HepG2 (cell line): ENCODE measurements around the gene CCDC97. TPM values are rescaled to one million over a fixed set of nuclear protein-coding genes. Genes with fewer than 3 reads are reported as not detected.

ENCODE experiments used
- ARID5B ChIP-seq: IDR thresholded peaks from 2 replicates; pipeline ENCODE4 v1.4.0; 2020; ENCODE audit warnings: mild to moderate bottlenecking, missing genetic modification reagents
- ATF1 ChIP-seq: IDR thresholded peaks from 2 replicates; pipeline ENCODE4 v1.6.1; 2016; ENCODE audit warnings: mild to moderate bottlenecking, control low read depth
- BCL6 ChIP-seq: IDR thresholded peaks from 2 replicates; pipeline ENCODE4 v1.6.1; 2016; ENCODE audit warnings: missing genetic modification reagents, missing compliant biosample characterization
- CEBPG ChIP-seq: IDR thresholded peaks from 2 replicates; pipeline ENCODE4 v1.6.1; 2016
- DNMT3B ChIP-seq: conservative IDR thresholded peaks from 2 replicates; pipeline ENCODE4 v1.6.1; 2016; ENCODE audit warnings: missing biosample characterization, control low read depth
- FLYWCH1 ChIP-seq: sonication (generic); formaldehyde crosslinking; IDR thresholded peaks from 2 replicates; pipeline ENCODE4 v1.8.1; 2023; ENCODE audit warnings: mild to moderate bottlenecking, missing genetic modification reagents
- HMG20B ChIP-seq: conservative IDR thresholded peaks from 2 replicates; pipeline ENCODE4 v1.6.1; 2016; ENCODE audit warnings: missing genetic modification reagents, missing compliant biosample characterization
- HNRNPH1 ChIP-seq: fragments of 200-400 bp; formaldehyde crosslinking; optimal IDR thresholded peaks from 2 replicates; pipeline ENCODE3; 2017; ENCODE audit warnings: mild to moderate bottlenecking, low read depth, low read length
- MZF1 ChIP-seq: sonication (generic); formaldehyde crosslinking; IDR thresholded peaks from 2 replicates; pipeline ENCODE4 v1.8.1; 2023; ENCODE audit warnings: mild to moderate bottlenecking, missing genetic modification reagents, borderline replicate concordance
- PHF20 ChIP-seq: sonication (generic); formaldehyde crosslinking; IDR thresholded peaks from 2 replicates; pipeline ENCODE4 v1.5.0; 2020; ENCODE audit warnings: mild to moderate bottlenecking, missing genetic modification reagents
- SIX1 ChIP-seq: sonication (generic); formaldehyde crosslinking; IDR thresholded peaks from 2 replicates; pipeline ENCODE4 v1.4.0; 2020; ENCODE audit warnings: missing genetic modification reagents, borderline replicate concordance
- TCF12 ChIP-seq, 2 experiments: fragments of 450-650 bp in 1 of 2; sonication (generic) in 1 of 2; formaldehyde crosslinking in 1 of 2; IDR thresholded peaks; 2 replicates each; pipeline versions ENCODE4 v1.6.1 to v1.8.0; 2017 to 2022; ENCODE audit warnings: antibody characterized with exemption in 1 of 2, mild to moderate bottlenecking in 1 of 2, missing genetic modification reagents in 1 of 2, moderate library complexity in 1 of 2
- ZBTB21 ChIP-seq: sonication (generic); formaldehyde crosslinking; IDR thresholded peaks from 2 replicates; pipeline ENCODE4 v1.4.0; 2020; ENCODE audit warnings: missing genetic modification reagents
- ZBTB39 ChIP-seq: sonication (generic); formaldehyde crosslinking; IDR thresholded peaks from 2 replicates; pipeline ENCODE4 v1.5.0; 2020; ENCODE audit warnings: missing genetic modification reagents
- ZIK1 ChIP-seq: sonication (generic); formaldehyde crosslinking; IDR thresholded peaks from 2 replicates; pipeline ENCODE4 v1.5.0; 2020; ENCODE audit warnings: mild to moderate bottlenecking, low read depth, missing genetic modification reagents, borderline replicate concordance
- ZNF180 ChIP-seq: sonication (generic); formaldehyde crosslinking; IDR thresholded peaks from 2 replicates; pipeline ENCODE4 v1.4.0; 2020; ENCODE audit warnings: low read depth, missing genetic modification reagents, borderline replicate concordance
- ZNF329 ChIP-seq: sonication (generic); formaldehyde crosslinking; IDR thresholded peaks from 2 replicates; pipeline ENCODE4 v1.9.0; 2021; ENCODE audit warnings: low read depth, mild to moderate bottlenecking, missing genetic modification reagents
- ZNF362 ChIP-seq: sonication (generic); formaldehyde crosslinking; IDR thresholded peaks from 2 replicates; pipeline ENCODE4 v1.4.0; 2020; ENCODE audit warnings: missing genetic modification reagents, mild to moderate bottlenecking, borderline replicate concordance
- ZNF775 ChIP-seq: sonication (generic); formaldehyde crosslinking; IDR thresholded peaks from 2 replicates; pipeline ENCODE4 v1.4.0; 2020; ENCODE audit warnings: missing genetic modification reagents, mild to moderate bottlenecking, moderate library complexity, borderline replicate concordance
- polyA plus RNA-seq, 8 experiments: library from polyadenylated mRNA; depleted of rRNA in 3 of 8; stranded (reverse) in 7 of 8; unstranded in 1 of 8; fragments of >200 nt; fragmentation: Illumina TruSeq in 4 of 8; extraction: Trizol in 4 of 8; gene quantifications; 2 replicates each; pipeline versions ENCODE4 v1.2.1 to v1.2.3, GENCODE V29; 2011 to 2016; ENCODE audit warnings: low read depth in 4 of 8, missing spikeins in 1 of 8, mixed read lengths in 1 of 8; ENCODE audit not compliant: insufficient read depth in 1 of 8
- total RNA-seq, 5 experiments: library from RNA; depleted of rRNA; stranded (reverse); fragments of >200 nt; fragmentation: Illumina TruSeq; extraction: Trizol; gene quantifications; 2 replicates each; pipeline ENCODE4 v1.2.3, GENCODE V29; 2016; ENCODE audit warnings: low read depth in 1 of 5
- TF ChIP-seq, protein P1 (sequence below): IDR thresholded peaks from 2 replicates; pipeline ENCODE4 v1.6.1; 2016

CCDC97 gene
- total and polyA plus RNA-seq, 2 of the 13 experiments (the other 11 are each of a cell fraction or from before 2014, with no cell fraction given) = 6.2 to 7.3 TPM

- TF ChIP-seq ZNF362 (CRISPR knock-in tag) = no peak
- TF ChIP-seq ZNF329 (CRISPR knock-in tag) = no peak
- TF ChIP-seq HNRNPH1 = no peak
- no peak for TF ChIP-seq ZBTB39 (CRISPR knock-in tag)
- no peak for TF ChIP-seq HMG20B (CRISPR knock-in tag)
- no peak; the same call in 1 of the 2 replicates for TF ChIP-seq ARID5B (CRISPR knock-in tag)
- TF ChIP-seq CEBPG (CRISPR knock-in tag) = no peak
- TF ChIP-seq ZBTB21 = no peak
- TF ChIP-seq ZNF180 (CRISPR knock-in tag) = no peak
- no peak for TF ChIP-seq ATF1
- no peak for TF ChIP-seq ZNF775 (CRISPR knock-in tag)
- TF ChIP-seq, protein P1, sequence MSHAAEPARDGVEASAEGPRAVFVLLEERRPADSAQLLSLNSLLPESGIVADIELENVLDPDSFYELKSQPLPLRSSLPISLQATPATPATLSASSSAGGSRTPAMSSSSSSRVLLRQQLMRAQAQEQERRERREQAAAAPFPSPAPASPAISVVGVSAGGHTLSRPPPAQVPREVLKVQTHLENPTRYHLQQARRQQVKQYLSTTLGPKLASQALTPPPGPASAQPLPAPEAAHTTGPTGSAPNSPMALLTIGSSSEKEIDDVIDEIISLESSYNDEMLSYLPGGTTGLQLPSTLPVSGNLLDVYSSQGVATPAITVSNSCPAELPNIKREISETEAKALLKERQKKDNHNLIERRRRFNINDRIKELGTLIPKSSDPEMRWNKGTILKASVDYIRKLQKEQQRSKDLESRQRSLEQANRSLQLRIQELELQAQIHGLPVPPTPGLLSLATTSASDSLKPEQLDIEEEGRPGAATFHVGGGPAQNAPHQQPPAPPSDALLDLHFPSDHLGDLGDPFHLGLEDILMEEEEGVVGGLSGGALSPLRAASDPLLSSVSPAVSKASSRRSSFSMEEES (CRISPR knock-in tag) = no peak; the same call in 1 of the 2 replicates
- peak; percentile 31; the same call in 1 of the 2 replicates for TF ChIP-seq PHF20 (CRISPR knock-in tag)
- no peak for TF ChIP-seq TCF12 (IDR thresholded peaks at IDR 0.05)
- TF ChIP-seq TCF12 (CRISPR knock-in tag; IDR thresholded peaks at IDR 0.05) = no peak
- no peak for TF ChIP-seq SIX1 (CRISPR knock-in tag)
- TF ChIP-seq ZIK1 (CRISPR knock-in tag) = no peak
- TF ChIP-seq BCL6 (CRISPR knock-in tag) = 0 out of 2 replicates have a peak, but pooled peaks have one; percentile 23
- no peak for TF ChIP-seq MZF1 (CRISPR knock-in tag)
- TF ChIP-seq DNMT3B = no peak
- no peak for TF ChIP-seq FLYWCH1 (CRISPR knock-in tag)
Observed at GRCh38 chr19:41352609-41353465, 42.9 kb downstream of the CCDC97 start (continued).
